ENCODE results near the gene PRCD.

The PRCD gene

GRCh38 chr17:76569607-76570279, 29.9 kb downstream of the PRCD start:
- peak; percentile 3; the same call in 1 of the 3 replicates for ATAC-seq
- TF ChIP-seq ISL1 (CRISPR knock-in tag; IDR thresholded peaks at IDR 0.05) (no peak), GLIS3 (CRISPR knock-in tag; IDR thresholded peaks at IDR 0.05) (no peak), TOX (CRISPR knock-in tag; IDR thresholded peaks at IDR 0.05; ENCODE audit: borderline replicate concordance) (no peak), ZNF70 (CRISPR knock-in tag; IDR thresholded peaks at IDR 0.05) (no peak), POU6F1 (CRISPR knock-in tag; IDR thresholded peaks at IDR 0.05; ENCODE audit: borderline replicate concordance, low read depth) (no peak), PPARA (CRISPR knock-in tag; IDR thresholded peaks at IDR 0.05; ENCODE audit: borderline replicate concordance) (no peak), PATZ1 (CRISPR knock-in tag; IDR thresholded peaks at IDR 0.05; ENCODE audit: borderline replicate concordance) (no peak), TSHZ2 (CRISPR knock-in tag; IDR thresholded peaks at IDR 0.05) (no peak), TCF4 (CRISPR knock-in tag; IDR thresholded peaks at IDR 0.05; ENCODE audit: borderline replicate concordance) (no peak), OSR1 (CRISPR knock-in tag; IDR thresholded peaks at IDR 0.05) (no peak)

- TF ChIP-seq ISL1 (CRISPR knock-in tag; IDR thresholded peaks at IDR 0.05): no peak
- no peak for ATAC-seq
Measured at GRCh38 chr17:76570457-76570856, 30.6 kb downstream of the PRCD start.

- TF ChIP-seq ZNF8 (CRISPR knock-in tag; IDR thresholded peaks at IDR 0.05) (no peak), ZC3H10 (CRISPR knock-in tag; IDR thresholded peaks at IDR 0.05) (no peak), ZNF70 (CRISPR knock-in tag; IDR thresholded peaks at IDR 0.05) (no peak), TCF4 (CRISPR knock-in tag; IDR thresholded peaks at IDR 0.05; ENCODE audit: borderline replicate concordance) (no peak), ESRRG (CRISPR knock-in tag; IDR thresholded peaks at IDR 0.05) (no peak), TOX (CRISPR knock-in tag; IDR thresholded peaks at IDR 0.05; ENCODE audit: borderline replicate concordance) (no peak), TSHZ2 (CRISPR knock-in tag; IDR thresholded peaks at IDR 0.05) (no peak), BACH2 (CRISPR knock-in tag; IDR thresholded peaks at IDR 0.05; ENCODE audit: borderline replicate concordance) (no peak)
- ATAC-seq: no peak
Measured at GRCh38 chr17:76570877-76571471, 31.1 kb downstream of the PRCD start.

GRCh38 chr17:76572201-76572910, 32.5 kb downstream of the PRCD start:
- no peak for ATAC-seq
- TF ChIP-seq GLIS3 (CRISPR knock-in tag; IDR thresholded peaks at IDR 0.05) (no peak), ZC3H10 (CRISPR knock-in tag; IDR thresholded peaks at IDR 0.05) (no peak), CSDC2 (CRISPR knock-in tag; IDR thresholded peaks at IDR 0.05) (no peak), TOX (CRISPR knock-in tag; IDR thresholded peaks at IDR 0.05; ENCODE audit: borderline replicate concordance) (no peak), ISL1 (CRISPR knock-in tag; IDR thresholded peaks at IDR 0.05) (no peak), ARNTL (CRISPR knock-in tag; IDR thresholded peaks at IDR 0.05; ENCODE audit: borderline replicate concordance, low read depth) (no peak), ESRRG (CRISPR knock-in tag; IDR thresholded peaks at IDR 0.05) (no peak), ZNF8 (CRISPR knock-in tag; IDR thresholded peaks at IDR 0.05) (no peak), CSRNP3 (CRISPR knock-in tag; IDR thresholded peaks at IDR 0.05) (no peak), ZNF70 (CRISPR knock-in tag; IDR thresholded peaks at IDR 0.05) (no peak), ZNF565 (CRISPR knock-in tag; conservative IDR thresholded peaks at IDR 0.05; ENCODE audit: low read depth) (no peak), ZFP3 (CRISPR knock-in tag; IDR thresholded peaks at IDR 0.05) (no peak), PATZ1 (CRISPR knock-in tag; IDR thresholded peaks at IDR 0.05; ENCODE audit: borderline replicate concordance) (no peak)
